HEK293T (cell line): ENCODE measurements around the gene CASP10.

Experiments used
- CTCF ChIA-PET: fragments of 350-600 bp; formaldehyde crosslinking; extraction: SDS; loops from one replicate; lab custom pipeline; 2021; ENCODE audit warnings: antibody characterized with exemption, inconsistent platforms; lab: Yijun Ruan, JAX
- POLR2A ChIA-PET: fragments of 350-600 bp; formaldehyde crosslinking; extraction: SDS; loops from one replicate; lab custom pipeline; 2020; ENCODE audit warnings: antibody characterized with exemption, inconsistent platforms; lab: Yijun Ruan, JAX
- DNase-seq: peaks from one replicate; pipeline ENCODE4 v3.0.0; 2012; ENCODE audit warnings: mixed read lengths; ENCODE audit errors: extremely low spot score
- ARNT ChIP-seq: fragments of 450-650 bp; IDR thresholded peaks from 2 replicates; pipeline ENCODE4 v1.6.1; 2017; ENCODE audit warnings: mild to moderate bottlenecking
- BHLHE40 ChIP-seq: fragments of 450-650 bp; IDR thresholded peaks from 2 replicates; pipeline ENCODE4 v1.6.1; 2016; ENCODE audit warnings: mild to moderate bottlenecking, moderate library complexity, borderline replicate concordance
- CTBP1 ChIP-seq: fragments of 450-650 bp; IDR thresholded peaks from 2 replicates; pipeline ENCODE4 v1.6.1; 2016; ENCODE audit warnings: borderline replicate concordance
- ELF4 ChIP-seq: fragments of 450-650 bp; IDR thresholded peaks from 2 replicates; pipeline ENCODE4 v1.6.1; 2017; ENCODE audit warnings: antibody characterized with exemption
- FOXA1 ChIP-seq: fragments of 450-650 bp; IDR thresholded peaks from 2 replicates; pipeline ENCODE4 v1.6.1; 2016; ENCODE audit warnings: mild to moderate bottlenecking
- FOXK2 ChIP-seq: fragments of 450-650 bp; IDR thresholded peaks from 2 replicates; pipeline ENCODE4 v1.6.1; 2016; ENCODE audit warnings: mild to moderate bottlenecking
- FOXM1 ChIP-seq: fragments of 450-650 bp; IDR thresholded peaks from 2 replicates; pipeline ENCODE4 v1.6.1; 2017; ENCODE audit warnings: mild to moderate bottlenecking, borderline replicate concordance
- HDGF ChIP-seq: fragments of 450-650 bp; IDR thresholded peaks from 2 replicates; pipeline ENCODE4 v1.6.1; 2017; ENCODE audit warnings: antibody characterized with exemption, borderline replicate concordance
- L3MBTL2 ChIP-seq: fragments of 450-650 bp; conservative IDR thresholded peaks from 2 replicates; pipeline ENCODE4 v1.6.1; 2016; ENCODE audit warnings: mild to moderate bottlenecking
- LEF1 ChIP-seq: fragments of 450-650 bp; IDR thresholded peaks from 2 replicates; pipeline ENCODE4 v1.6.1; 2017; ENCODE audit warnings: mild to moderate bottlenecking, borderline replicate concordance
- NFRKB ChIP-seq: fragments of 450-650 bp; IDR thresholded peaks from 2 replicates; pipeline ENCODE4 v1.6.1; 2016; ENCODE audit warnings: mild to moderate bottlenecking, moderate library complexity
- SP1 ChIP-seq: fragments of 450-650 bp; IDR thresholded peaks from 2 replicates; pipeline ENCODE4 v1.6.1; 2017
- SUZ12 ChIP-seq: fragments of 450-650 bp; IDR thresholded peaks from 2 replicates; pipeline ENCODE4 v1.6.1; 2016; ENCODE audit warnings: mild to moderate bottlenecking
- TARDBP ChIP-seq: fragments of 450-650 bp; IDR thresholded peaks from 2 replicates; pipeline ENCODE4 v1.6.1; 2016
- ZNF384 ChIP-seq: fragments of 450-650 bp; IDR thresholded peaks from 2 replicates; pipeline ENCODE4 v1.6.1; 2016
- TF ChIP-seq, protein P1 (sequence below): fragments of 450-650 bp; IDR thresholded peaks from 2 replicates; pipeline ENCODE4 v1.6.1; 2016

CASP10 gene

DNA sequence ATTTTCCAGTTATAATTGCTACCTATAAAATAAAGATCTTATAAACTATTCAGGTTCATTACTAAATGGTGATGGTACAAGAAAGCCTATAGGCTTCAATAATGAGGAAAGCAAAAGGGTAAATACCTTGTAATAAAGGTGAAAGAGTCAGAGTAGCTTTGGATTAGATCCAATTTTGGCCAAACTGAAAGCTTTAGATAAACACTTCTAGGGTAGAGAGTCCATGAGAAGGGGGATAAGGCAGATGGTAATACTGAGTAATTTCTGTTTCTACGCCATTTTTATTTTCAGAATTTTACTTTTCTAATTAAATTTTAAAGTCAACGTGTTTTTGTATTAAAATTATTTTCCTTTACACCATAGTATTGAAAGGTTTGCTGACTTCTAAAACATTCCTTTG, 86.8 kb downstream of the CASP10 start:
- ChIA-PET CTCF (interaction anchor here (0.6 kb wide), 1 partner anchor 467 kb away, joined by 7 read pairs; no protein-coding TSS in a partner anchor), POLR2A (no interaction called here)
- TF ChIP-seq HDGF (no peak), CTBP1 (no peak), TARDBP (no peak), SP1 (no peak), SUZ12 (no peak), ELF4 (no peak), ZNF384 (no peak), NFRKB (no peak), LEF1 (no peak), FOXA1 (no peak), FOXK2 (no peak), FOXM1 (no peak)
- DNase-seq, result no peak

DNA sequence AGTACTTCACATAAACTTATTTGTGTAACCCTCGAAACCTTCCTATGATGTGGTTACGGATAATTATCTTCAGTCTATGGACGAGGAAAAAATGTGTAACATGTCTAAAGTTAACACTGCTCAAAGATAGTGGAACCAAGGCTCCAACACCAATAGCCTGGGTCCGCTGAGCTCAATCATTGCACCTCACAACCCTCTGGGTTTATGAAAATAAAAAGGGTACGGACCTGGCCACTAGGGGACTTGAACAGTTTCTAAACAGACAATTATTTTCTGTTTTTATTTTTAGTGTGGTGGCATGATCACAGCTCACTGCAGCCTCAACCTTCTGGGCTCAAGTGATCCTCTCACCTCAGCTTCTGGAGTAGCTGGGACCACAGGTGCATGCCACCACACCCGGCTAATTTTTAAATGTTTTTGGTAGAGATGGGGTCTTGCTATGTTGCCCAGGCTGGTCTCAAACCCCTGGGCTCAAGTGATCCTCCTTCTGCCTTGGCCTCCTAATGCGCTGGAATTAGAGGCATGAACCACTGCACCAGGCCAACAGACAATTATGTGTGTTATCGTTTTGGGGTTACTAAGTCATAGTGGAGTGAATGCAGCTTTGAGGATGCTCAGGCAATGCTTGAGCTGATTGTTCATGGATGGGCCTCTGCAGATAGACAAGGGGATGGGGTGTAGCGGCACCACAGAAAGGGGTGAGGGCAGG, 87.5 kb downstream of the CASP10 start:
- no peak for TF ChIP-seq ZNF384
- CTCF ChIA-PET, result interaction anchor here (0.6 kb wide), 1 partner anchor 468 kb away, joined by 7 read pairs; no protein-coding TSS in a partner anchor
- POLR2A ChIA-PET, result no interaction called here

DNA sequence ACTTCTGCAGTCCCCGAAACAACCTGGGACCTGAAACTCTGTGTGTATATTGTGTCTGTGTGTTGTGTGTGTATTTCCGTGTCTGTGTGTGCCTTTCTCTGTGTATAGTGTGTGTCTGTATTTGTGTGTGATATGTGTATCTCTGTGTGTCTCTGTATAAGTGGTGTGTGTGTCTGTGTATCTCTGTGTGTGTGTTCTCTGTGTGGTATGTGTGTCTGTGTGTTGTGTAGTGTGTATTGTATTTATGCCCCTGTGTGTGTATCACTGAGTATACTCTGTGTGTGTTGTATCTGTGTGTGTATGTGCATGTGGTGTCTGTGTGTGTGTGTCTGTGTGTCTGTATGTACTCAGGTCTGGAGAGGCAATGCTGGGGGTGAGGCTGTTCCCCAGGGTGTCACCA, 89.0 kb downstream of the CASP10 start:
- ChIA-PET CTCF (no interaction called here), POLR2A (no interaction called here)
- no peak for DNase-seq
- TF ChIP-seq SP1 (no peak), HDGF (no peak), CTBP1 (no peak)
- TF ChIP-seq, protein P1, sequence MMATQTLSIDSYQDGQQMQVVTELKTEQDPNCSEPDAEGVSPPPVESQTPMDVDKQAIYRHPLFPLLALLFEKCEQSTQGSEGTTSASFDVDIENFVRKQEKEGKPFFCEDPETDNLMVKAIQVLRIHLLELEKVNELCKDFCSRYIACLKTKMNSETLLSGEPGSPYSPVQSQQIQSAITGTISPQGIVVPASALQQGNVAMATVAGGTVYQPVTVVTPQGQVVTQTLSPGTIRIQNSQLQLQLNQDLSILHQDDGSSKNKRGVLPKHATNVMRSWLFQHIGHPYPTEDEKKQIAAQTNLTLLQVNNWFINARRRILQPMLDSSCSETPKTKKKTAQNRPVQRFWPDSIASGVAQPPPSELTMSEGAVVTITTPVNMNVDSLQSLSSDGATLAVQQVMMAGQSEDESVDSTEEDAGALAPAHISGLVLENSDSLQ, result no peak

More for the DNA sequence above, 87.5 kb downstream of the CASP10 start:
- no peak for DNase-seq

DNA sequence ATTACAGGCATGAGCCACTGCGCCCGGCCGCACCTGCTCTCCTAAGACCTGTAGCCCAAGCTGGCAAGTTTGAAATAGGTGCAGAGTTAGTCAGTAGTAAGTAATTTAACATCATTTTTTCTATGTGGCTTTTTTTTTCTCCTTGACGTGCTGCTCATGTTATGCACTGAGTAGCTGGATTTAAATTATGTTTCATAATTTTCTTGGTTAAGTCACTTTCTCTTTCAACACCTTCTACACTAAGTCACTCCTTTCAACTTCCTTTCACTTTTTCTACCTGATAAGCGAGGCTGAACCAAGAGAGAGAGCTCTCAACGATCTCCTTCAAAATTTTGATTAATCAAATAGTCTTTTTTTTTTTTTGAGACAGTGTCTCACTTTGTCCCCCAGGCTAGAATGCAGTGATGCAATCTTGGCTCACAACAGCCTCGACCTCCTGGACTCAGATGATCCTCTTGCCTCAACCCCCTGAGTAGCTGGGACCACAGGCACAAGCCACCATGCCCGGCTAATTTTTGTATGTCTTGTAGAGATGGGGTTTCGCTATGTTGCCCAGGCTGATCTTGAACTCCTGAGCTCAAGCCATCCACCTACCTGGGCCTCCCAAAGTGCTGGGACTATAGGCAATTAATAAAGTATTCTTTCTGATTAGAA, 90.5 kb downstream of the CASP10 start:
- ChIA-PET POLR2A (no interaction called here), CTCF (no interaction called here)
- no peak for TF ChIP-seq SUZ12
- no peak for DNase-seq

DNA sequence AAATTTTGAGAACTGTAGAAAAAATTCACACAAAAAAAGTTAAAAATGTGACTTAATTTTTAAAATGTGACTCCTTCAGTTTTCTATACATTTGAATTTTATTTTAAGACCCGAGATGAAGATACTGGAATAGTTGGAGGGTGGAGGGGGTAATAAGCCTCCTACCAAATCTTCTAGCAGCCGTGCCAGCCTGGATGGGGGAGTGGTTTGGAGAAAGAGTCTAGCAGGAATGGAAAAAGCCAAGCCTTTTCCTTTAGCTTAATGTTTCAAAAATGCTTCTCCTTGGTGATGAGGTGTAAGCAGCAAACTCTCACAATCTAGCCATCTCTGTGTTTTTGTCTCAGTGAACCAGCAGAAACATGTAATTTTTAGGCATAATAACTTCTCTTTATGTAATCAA, 92.1 kb downstream of the CASP10 start:
- POLR2A ChIA-PET, result no interaction called here
- CTCF ChIA-PET, result no interaction called here
- DNase-seq, result no peak
- no peak for TF ChIP-seq BHLHE40
- no peak for TF ChIP-seq ZNF384

DNA sequence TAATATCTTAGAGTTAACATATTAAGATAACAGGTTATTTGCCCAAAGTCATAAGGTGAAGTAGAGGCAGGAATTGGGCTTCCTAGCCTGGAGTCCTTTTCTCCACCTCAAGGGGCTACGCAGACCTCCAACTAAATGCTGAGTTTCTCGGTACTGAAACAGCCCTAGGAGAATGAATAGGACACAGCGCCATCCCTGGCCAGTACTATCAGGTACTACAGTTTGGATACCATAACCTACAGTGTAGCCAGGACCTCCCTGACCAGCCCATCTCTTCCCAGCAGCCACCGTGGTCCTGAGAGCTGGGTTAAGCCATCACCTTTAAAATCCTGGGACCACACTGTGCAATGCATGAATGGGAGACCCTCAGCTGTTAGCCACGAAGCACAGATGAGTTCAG, 93.0 kb downstream of the CASP10 start:
- ChIA-PET CTCF (no interaction called here), POLR2A (no interaction called here)

DNA sequence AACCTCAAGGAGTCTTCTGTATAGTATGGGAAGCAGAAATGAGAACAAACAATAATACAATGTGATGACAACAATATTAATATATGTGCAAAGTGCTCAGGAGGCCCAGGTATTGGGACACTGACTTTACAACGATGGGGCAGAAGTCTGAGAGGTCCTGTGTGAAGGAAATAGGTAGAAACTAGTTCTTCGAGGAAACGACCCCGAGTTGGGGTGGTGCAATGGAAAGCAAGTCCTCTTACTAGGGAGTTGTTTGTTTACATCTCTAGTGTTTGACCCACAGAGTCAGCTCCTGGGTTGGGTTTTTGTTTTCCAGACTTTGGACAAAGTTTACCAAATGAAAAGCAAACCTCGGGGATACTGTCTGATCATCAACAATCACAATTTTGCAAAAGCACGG, 93.6 kb downstream of the CASP10 start:
- POLR2A ChIA-PET, result no interaction called here
- DNase-seq, result no peak
- CTCF ChIA-PET, result no interaction called here
- TF ChIP-seq FOXK2, result no peak
- no peak for TF ChIP-seq CTBP1
- TF ChIP-seq L3MBTL2, result no peak
- no peak for TF ChIP-seq NFRKB
- no peak for TF ChIP-seq ELF4
- no peak for TF ChIP-seq SP1
- TF ChIP-seq ARNT, result no peak
- no peak for TF ChIP-seq FOXM1
- no peak for TF ChIP-seq LEF1
- TF ChIP-seq BHLHE40, result no peak
- no peak for TF ChIP-seq ZNF384
- no peak for TF ChIP-seq SUZ12

More for the DNA sequence above, 93.0 kb downstream of the CASP10 start:
- no peak for TF ChIP-seq BHLHE40
- no peak for TF ChIP-seq FOXA1
- TF ChIP-seq LEF1, result no peak
- no peak for TF ChIP-seq CTBP1
- no peak for TF ChIP-seq SUZ12
- no peak for TF ChIP-seq ZNF384
- no peak for TF ChIP-seq ELF4
- TF ChIP-seq ARNT, result no peak
- no peak for TF ChIP-seq TARDBP
- no peak for TF ChIP-seq L3MBTL2
- TF ChIP-seq NFRKB, result no peak
- TF ChIP-seq, protein P1, result no peak
- peak; percentile 18 for DNase-seq
